Neural cell (in vitro differentiated cells): Measurements from ENCODE around the gene MECR. TPM values are rescaled to one million over a fixed set of nuclear protein-coding genes. Genes with fewer than 3 reads are reported as not detected.

ENCODE experiments used
- H2AFZ ChIP-seq: fragments of 200-600, 300-800 bp; sonication (generic), shearing (Covaris generic); 2 replicates; pipeline ENCODE4 v1.6.0; 2014; ENCODE audit warnings: low read depth, mild to moderate bottlenecking, antibody characterized with exemption, low read length, moderate library complexity
- H3F3A ChIP-seq: fragments of 200-600 bp; shearing (Covaris generic); 2 replicates; pipeline ENCODE4 v1.6.1; 2016; ENCODE audit warnings: mild to moderate bottlenecking, moderate library complexity, mixed read lengths, antibody characterized with exemption, low read length; ENCODE audit not compliant: insufficient read depth, poor library complexity, severe bottlenecking
- H3K27ac ChIP-seq: fragments of 200-600, 300-800 bp; sonication (generic), shearing (Covaris generic); 2 replicates; pipeline ENCODE4 v1.5.1; 2014; ENCODE audit warnings: mild to moderate bottlenecking, low read length, moderate library complexity
- H3K27me3 ChIP-seq: fragments of 300-800, 200-600 bp; sonication (generic), shearing (Covaris generic); 2 replicates; pipeline ENCODE4 v1.6.0; 2014; ENCODE audit warnings: mild to moderate bottlenecking, low read depth, low read length, moderate library complexity; ENCODE audit not compliant: insufficient read depth
- H3K36me3 ChIP-seq: fragments of 300-800, 200-600 bp; sonication (generic), shearing (Covaris generic); 2 replicates; pipeline ENCODE4 v1.5.1; 2014; ENCODE audit warnings: mild to moderate bottlenecking, antibody characterized with exemption, low read length, moderate library complexity; ENCODE audit not compliant: insufficient read depth
- H3K4me2 ChIP-seq: fragments of 300-800, 200-600 bp; sonication (generic), shearing (Covaris generic); 2 replicates; pipeline ENCODE4 v1.6.0; 2014; ENCODE audit warnings: mild to moderate bottlenecking, low read length
- H3K4me3 ChIP-seq: fragments of 300-800, 200-600 bp; sonication (generic), shearing (Covaris generic); 2 replicates; pipeline ENCODE4 v1.5.1; 2014; ENCODE audit warnings: mild to moderate bottlenecking, low read length, moderate library complexity
- H3K79me2 ChIP-seq: fragments of 200-600 bp; shearing (Covaris generic); replicated peaks from 2 replicates; pipeline ENCODE4 v1.6.0; 2014; ENCODE audit warnings: mild to moderate bottlenecking, low read length, moderate library complexity; ENCODE audit not compliant: insufficient read depth
- H3K9ac ChIP-seq: fragments of 300-800, 200-600 bp; sonication (generic), shearing (Covaris generic); 2 replicates; pipeline ENCODE4 v1.6.1; 2016; ENCODE audit warnings: mild to moderate bottlenecking, low read length, mixed read lengths
- H3K9me2 ChIP-seq: fragments of 200-600 bp; shearing (Covaris generic); 2 replicates; pipeline ENCODE4 v1.6.1; 2016; ENCODE audit warnings: mild to moderate bottlenecking, low read length, mixed read lengths; ENCODE audit not compliant: insufficient read depth
- H3K9me3 ChIP-seq: fragments of 200-600, 300-800 bp; sonication (generic), shearing (Covaris generic); 2 replicates; pipeline ENCODE4 v1.6.1; 2016; ENCODE audit warnings: mild to moderate bottlenecking, mixed run types, low read length, moderate library complexity, mixed read lengths
- H4K20me1 ChIP-seq: fragments of 200-600 bp; shearing (Covaris generic); 2 replicates; pipeline ENCODE4 v1.6.1; 2016; ENCODE audit warnings: mild to moderate bottlenecking, mixed run types; ENCODE audit not compliant: insufficient read depth
- EP300 ChIP-seq: fragments of 450-650 bp; conservative IDR thresholded peaks from 2 replicates; pipeline ENCODE4 v1.6.1; 2014; ENCODE audit warnings: antibody characterized with exemption, mild to moderate bottlenecking, moderate library complexity; ENCODE audit not compliant: poor library complexity, severe bottlenecking
- EZH2 ChIP-seq: fragments of 200-600, 300-800 bp; shearing (Covaris generic), sonication (generic); IDR thresholded peaks from 2 replicates; pipeline ENCODE4 v1.6.1; 2014; ENCODE audit warnings: antibody characterized with exemption, low read length, borderline replicate concordance, mild to moderate bottlenecking; ENCODE audit not compliant: insufficient read depth, poor library complexity, severe bottlenecking
- MXI1 ChIP-seq: fragments of 450-650 bp; conservative IDR thresholded peaks from 2 replicates; pipeline ENCODE4 v1.6.1; 2014; ENCODE audit warnings: antibody characterized with exemption, mild to moderate bottlenecking; ENCODE audit not compliant: poor library complexity, severe bottlenecking
- POLR2AphosphoS5 ChIP-seq: IDR thresholded peaks from 2 replicates; pipeline ENCODE4 v1.6.1; 2012
- RAD21 ChIP-seq: fragments of 450-650 bp; conservative IDR thresholded peaks from 2 replicates; pipeline ENCODE4 v1.6.1; 2014; ENCODE audit warnings: antibody characterized with exemption, mild to moderate bottlenecking, moderate library complexity
- SMC3 ChIP-seq: fragments of 450-650 bp; conservative IDR thresholded peaks from 2 replicates; pipeline ENCODE4 v1.6.1; 2014; ENCODE audit warnings: antibody characterized with exemption, mild to moderate bottlenecking, moderate library complexity; ENCODE audit not compliant: poor library complexity
- TAF1 ChIP-seq: IDR thresholded peaks from 2 replicates; pipeline ENCODE4 v1.6.1; 2012; ENCODE audit warnings: low read depth
- polyA plus RNA-seq: library from polyadenylated mRNA; depleted of rRNA; stranded (reverse); fragments of >200 nt; gene quantifications from 2 replicates; pipeline ENCODE4 v1.2.3, GENCODE V29; 2014
- TF ChIP-seq, protein P1 (sequence below): fragments of 450-650 bp; IDR thresholded peaks from 2 replicates; pipeline ENCODE4 v1.5.1; 2014; ENCODE audit warnings: antibody characterized with exemption, mild to moderate bottlenecking, moderate library complexity; ENCODE audit not compliant: poor library complexity, severe bottlenecking
- TF ChIP-seq, protein P2 (sequence below): IDR thresholded peaks from 2 replicates; pipeline ENCODE4 v1.6.1; 2012; ENCODE audit warnings: borderline replicate concordance

MECR gene
- polyA plus RNA-seq, 1 donor from 2014 or later, result 14.0 TPM

DNA sequence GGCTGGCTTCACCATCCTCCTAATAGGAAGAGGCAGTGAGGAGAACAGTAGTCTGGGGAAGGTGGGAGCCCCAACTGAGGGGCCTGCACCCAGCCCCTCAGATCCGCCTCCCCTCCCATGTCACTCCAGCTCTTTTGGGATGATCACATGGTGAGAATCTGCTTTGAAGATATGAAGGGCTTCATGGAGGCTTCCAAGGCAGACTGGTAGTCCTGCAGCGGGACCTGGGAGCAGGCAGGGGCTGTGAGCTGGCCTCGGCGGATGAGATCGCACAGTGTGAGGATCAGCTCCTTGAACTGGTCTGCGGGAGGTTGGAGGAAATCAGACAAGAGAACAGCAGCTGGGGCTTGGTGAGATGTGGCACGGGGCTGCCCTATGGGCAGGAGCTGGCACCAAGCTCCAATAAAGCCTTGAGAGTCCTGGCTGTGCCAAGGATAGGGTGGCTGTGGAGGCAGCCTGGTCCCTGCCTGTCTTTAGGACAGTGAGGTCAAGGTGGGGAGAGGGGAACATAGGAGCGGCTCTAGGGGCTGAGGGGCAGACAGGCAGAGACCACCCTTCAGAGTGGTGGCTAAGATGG, 36.8 kb downstream of the MECR start:
- Histone ChIP-seq H3K27ac (no peak overlapping the region), H4K20me1 (no peaks in the 10 kb centered on the region), H3K4me3 (no peak overlapping the region), H3K36me3 (no peaks in the 10 kb centered on the region), H3K27me3 (no peaks in the 10 kb centered on the region), H3K4me2 (no peak overlapping the region), H3K9me2 (no peaks in the 10 kb centered on the region), H3F3A (no peaks in the 10 kb centered on the region), H2AFZ (no peak overlapping the region), H3K79me2 (no peaks in the 10 kb centered on the region), H3K9me3 (no peaks in the 10 kb centered on the region), H3K9ac (no peak overlapping the region)
- TF ChIP-seq, protein P1, sequence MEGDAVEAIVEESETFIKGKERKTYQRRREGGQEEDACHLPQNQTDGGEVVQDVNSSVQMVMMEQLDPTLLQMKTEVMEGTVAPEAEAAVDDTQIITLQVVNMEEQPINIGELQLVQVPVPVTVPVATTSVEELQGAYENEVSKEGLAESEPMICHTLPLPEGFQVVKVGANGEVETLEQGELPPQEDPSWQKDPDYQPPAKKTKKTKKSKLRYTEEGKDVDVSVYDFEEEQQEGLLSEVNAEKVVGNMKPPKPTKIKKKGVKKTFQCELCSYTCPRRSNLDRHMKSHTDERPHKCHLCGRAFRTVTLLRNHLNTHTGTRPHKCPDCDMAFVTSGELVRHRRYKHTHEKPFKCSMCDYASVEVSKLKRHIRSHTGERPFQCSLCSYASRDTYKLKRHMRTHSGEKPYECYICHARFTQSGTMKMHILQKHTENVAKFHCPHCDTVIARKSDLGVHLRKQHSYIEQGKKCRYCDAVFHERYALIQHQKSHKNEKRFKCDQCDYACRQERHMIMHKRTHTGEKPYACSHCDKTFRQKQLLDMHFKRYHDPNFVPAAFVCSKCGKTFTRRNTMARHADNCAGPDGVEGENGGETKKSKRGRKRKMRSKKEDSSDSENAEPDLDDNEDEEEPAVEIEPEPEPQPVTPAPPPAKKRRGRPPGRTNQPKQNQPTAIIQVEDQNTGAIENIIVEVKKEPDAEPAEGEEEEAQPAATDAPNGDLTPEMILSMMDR, result no peak
- no peak for TF ChIP-seq POLR2AphosphoS5
- TF ChIP-seq RAD21, result no peak
- TF ChIP-seq, protein P2, sequence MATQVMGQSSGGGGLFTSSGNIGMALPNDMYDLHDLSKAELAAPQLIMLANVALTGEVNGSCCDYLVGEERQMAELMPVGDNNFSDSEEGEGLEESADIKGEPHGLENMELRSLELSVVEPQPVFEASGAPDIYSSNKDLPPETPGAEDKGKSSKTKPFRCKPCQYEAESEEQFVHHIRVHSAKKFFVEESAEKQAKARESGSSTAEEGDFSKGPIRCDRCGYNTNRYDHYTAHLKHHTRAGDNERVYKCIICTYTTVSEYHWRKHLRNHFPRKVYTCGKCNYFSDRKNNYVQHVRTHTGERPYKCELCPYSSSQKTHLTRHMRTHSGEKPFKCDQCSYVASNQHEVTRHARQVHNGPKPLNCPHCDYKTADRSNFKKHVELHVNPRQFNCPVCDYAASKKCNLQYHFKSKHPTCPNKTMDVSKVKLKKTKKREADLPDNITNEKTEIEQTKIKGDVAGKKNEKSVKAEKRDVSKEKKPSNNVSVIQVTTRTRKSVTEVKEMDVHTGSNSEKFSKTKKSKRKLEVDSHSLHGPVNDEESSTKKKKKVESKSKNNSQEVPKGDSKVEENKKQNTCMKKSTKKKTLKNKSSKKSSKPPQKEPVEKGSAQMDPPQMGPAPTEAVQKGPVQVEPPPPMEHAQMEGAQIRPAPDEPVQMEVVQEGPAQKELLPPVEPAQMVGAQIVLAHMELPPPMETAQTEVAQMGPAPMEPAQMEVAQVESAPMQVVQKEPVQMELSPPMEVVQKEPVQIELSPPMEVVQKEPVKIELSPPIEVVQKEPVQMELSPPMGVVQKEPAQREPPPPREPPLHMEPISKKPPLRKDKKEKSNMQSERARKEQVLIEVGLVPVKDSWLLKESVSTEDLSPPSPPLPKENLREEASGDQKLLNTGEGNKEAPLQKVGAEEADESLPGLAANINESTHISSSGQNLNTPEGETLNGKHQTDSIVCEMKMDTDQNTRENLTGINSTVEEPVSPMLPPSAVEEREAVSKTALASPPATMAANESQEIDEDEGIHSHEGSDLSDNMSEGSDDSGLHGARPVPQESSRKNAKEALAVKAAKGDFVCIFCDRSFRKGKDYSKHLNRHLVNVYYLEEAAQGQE, result no peak
- TF ChIP-seq MXI1, result no peak

DNA sequence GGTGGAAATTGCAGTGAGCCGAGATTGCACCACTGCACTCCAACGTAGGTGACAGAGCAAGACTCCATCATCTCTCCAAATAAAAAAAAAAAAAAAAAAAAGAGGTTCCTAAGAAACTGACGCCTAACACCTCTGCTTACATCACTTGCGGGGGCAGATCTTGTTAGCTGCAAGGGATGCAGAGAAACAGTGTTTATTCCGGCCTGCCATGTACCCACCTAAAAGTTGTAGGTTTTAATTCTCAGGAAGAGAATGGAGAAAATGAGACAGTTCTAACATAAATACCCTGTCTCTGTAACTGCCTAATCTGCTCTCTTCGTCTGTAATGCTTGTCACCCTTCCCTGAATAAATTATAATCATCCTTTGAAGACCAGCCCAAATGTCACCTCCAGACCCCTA, 40.0 kb downstream of the MECR start:
- H3K36me3 ChIP-seq, result no peaks in the 10 kb centered on the region
- H4K20me1 ChIP-seq, result no peaks in the 10 kb centered on the region
- H3K9me3 ChIP-seq, result no peaks in the 10 kb centered on the region
- no peaks in the 10 kb centered on the region for H3K27me3 ChIP-seq
- H2AFZ ChIP-seq, result no peak overlapping the region
- H3K79me2 ChIP-seq, result no peaks in the 10 kb centered on the region
- TF ChIP-seq EP300 (no peak), EZH2 (no peak), SMC3 (no peak), TAF1 (no peak), RAD21 (no peak), MXI1 (no peak), POLR2AphosphoS5 (no peak)
- TF ChIP-seq, protein P1, result no peak
- TF ChIP-seq, protein P2, result no peak
- H3K27ac ChIP-seq, result no peak overlapping the region
- H3K9me2 ChIP-seq, result no peaks in the 10 kb centered on the region
- H3K4me2 ChIP-seq, result no peak overlapping the region
- H3K9ac ChIP-seq, result no peak overlapping the region
- H3K4me3 ChIP-seq, result no peak overlapping the region
- no peaks in the 10 kb centered on the region for H3F3A ChIP-seq
